Kidney (tissue), 14 donors: ENCODE measurements around the gene PRR7. TPM values are rescaled to one million over a fixed set of nuclear protein-coding genes. Genes with fewer than 3 reads are reported as not detected.

Source experiments
- DNase-seq, 5 donors: peaks; one replicate each; pipeline ENCODE4 v3.0.0-alpha.2; 2013 to 2020
- FAIRE-seq: peaks from 2 replicates; lab custom pipeline; 2012; peaks lifted over from hg19 to GRCh38; lab: Jason Lieb, UNC
- H3K27ac ChIP-seq, 2 donors: one replicate each; pipeline ENCODE4 v1.7.0; 2013; ENCODE audit warnings: low read depth in 2 of 2, low read length in 2 of 2, inconsistent platforms in 1 of 2
- H3K27me3 ChIP-seq: one replicate; pipeline ENCODE4 v1.7.1; 2013; ENCODE audit warnings: low read length, inconsistent platforms; ENCODE audit not compliant: control insufficient read depth, insufficient read depth
- H3K36me3 ChIP-seq, 3 donors: one replicate each; pipeline versions ENCODE4 v1.7.0 to v1.7.1; 2013; ENCODE audit warnings: low read length in 3 of 3, control low read depth in 1 of 3, inconsistent platforms in 1 of 3; ENCODE audit not compliant: insufficient read depth in 3 of 3, control insufficient read depth in 2 of 3
- H3K4me1 ChIP-seq, 3 donors: one replicate each; pipeline versions ENCODE4 v1.7.0 to v1.7.1; 2013; ENCODE audit warnings: low read length in 3 of 3, inconsistent platforms in 1 of 3, low read depth in 1 of 3; ENCODE audit not compliant: control insufficient read depth in 2 of 3, insufficient read depth in 2 of 3
- H3K4me3 ChIP-seq, 3 donors: one replicate each; pipeline versions ENCODE4 v1.7.0 to v1.8.1; 2013; ENCODE audit warnings: low read length in 3 of 3, control low read depth in 1 of 3, inconsistent platforms in 1 of 3
- H3K9ac ChIP-seq, 3 donors: one replicate each; pipeline versions ENCODE4 v1.7.0 to v1.7.1; 2013; ENCODE audit warnings: low read length in 3 of 3, control low read depth in 1 of 3, inconsistent platforms in 1 of 3
- H3K9me3 ChIP-seq, 3 donors: one replicate each; pipeline versions ENCODE4 v1.7.0 to v1.7.1; 2013; ENCODE audit warnings: low read length in 3 of 3, control low read depth in 1 of 3, inconsistent platforms in 1 of 3; ENCODE audit not compliant: control insufficient read depth in 2 of 3, insufficient read depth in 1 of 3
- intact Hi-C: fragments of 100-400 bp; cut with DNase I; formaldehyde crosslinking; loops from one replicate; pipeline ENCODE4 v1.11.1; 2022
- polyA plus RNA-seq: library from polyadenylated mRNA; stranded (reverse); fragments of 350-450 nt; fragmentation: Illumina TruSeq; extraction: RNeasy Lipid Tissue Mini Kit (QIAGEN cat#74804); gene quantifications from one replicate; pipeline ENCODE4 v1.2.3, GENCODE V29; 2014; ENCODE audit warnings: low read depth, low replicate concordance; ENCODE audit not compliant: insufficient read depth
- total RNA-seq: library from RNA; stranded (reverse); fragmentation: NEBNext Ultra II Directional; extraction: Animal tissue kit (Norgen Biotek cat#: 25700); gene quantifications from one replicate; pipeline ENCODE4 v1.2.1, GENCODE V29; 2021
- TF ChIP-seq, protein P1 (sequence below): IDR thresholded peaks from 3 replicates; pipeline ENCODE4 v1.5.1; 2012; ENCODE audit warnings: mild to moderate bottlenecking, moderate library complexity, borderline replicate concordance; ENCODE audit not compliant: insufficient read depth; ENCODE audit errors: extremely low read depth
- donor health status: control.
- donor health status: control.
- donor health status: control.
- donor health status: control.
- donor health status: control.
- donor health status: DM: yes; HTN: yes; CAD: no.
- donor health status: Normal renal cell carcinoma (clear cell type).

The PRR7 gene
- total and polyA plus RNA-seq, 2 donors from 2014 or later: 1.6 to 5.5 TPM

DNA sequence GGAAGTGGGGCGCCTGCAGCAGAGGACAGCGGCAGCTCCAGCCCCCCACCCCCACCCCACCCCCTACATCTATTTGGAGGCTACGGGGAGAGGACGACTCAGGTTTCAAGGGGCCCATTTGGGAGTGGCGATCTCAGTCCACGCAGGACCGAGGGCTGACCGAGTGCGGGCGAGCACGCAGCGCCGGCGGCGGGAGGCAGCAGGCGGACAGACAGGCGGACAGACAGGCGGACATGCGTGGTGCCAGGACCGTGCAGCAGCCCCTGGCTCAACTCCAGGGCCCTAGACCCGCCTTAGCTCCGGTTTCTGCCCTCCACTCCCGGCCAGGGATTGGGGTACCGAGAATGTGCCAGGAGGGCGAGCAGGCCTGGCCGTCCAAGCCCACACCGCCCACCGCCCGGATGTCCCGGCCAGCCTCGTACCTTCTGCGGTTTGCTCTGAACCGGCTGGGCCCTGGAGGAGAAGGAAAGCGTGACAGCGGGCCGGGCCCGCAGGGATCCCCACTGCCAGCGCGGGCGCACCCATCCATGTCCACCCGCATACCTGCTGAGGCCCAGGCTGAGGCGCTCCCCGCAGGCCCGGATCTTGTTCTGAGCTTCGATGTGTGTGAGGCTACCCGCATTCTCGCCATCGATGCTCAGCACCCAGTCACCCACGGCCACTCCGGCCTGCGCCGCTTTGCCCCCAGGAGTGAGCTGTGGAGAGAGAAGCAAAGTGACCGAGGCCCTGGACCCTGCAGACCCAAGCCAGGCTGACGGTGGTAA is 45.6 kb downstream of the PRR7 start:
- H3K36me3 ChIP-seq: no peaks in the 10 kb centered on the region
- TF ChIP-seq, protein P1, sequence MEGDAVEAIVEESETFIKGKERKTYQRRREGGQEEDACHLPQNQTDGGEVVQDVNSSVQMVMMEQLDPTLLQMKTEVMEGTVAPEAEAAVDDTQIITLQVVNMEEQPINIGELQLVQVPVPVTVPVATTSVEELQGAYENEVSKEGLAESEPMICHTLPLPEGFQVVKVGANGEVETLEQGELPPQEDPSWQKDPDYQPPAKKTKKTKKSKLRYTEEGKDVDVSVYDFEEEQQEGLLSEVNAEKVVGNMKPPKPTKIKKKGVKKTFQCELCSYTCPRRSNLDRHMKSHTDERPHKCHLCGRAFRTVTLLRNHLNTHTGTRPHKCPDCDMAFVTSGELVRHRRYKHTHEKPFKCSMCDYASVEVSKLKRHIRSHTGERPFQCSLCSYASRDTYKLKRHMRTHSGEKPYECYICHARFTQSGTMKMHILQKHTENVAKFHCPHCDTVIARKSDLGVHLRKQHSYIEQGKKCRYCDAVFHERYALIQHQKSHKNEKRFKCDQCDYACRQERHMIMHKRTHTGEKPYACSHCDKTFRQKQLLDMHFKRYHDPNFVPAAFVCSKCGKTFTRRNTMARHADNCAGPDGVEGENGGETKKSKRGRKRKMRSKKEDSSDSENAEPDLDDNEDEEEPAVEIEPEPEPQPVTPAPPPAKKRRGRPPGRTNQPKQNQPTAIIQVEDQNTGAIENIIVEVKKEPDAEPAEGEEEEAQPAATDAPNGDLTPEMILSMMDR: no peak
- DNase-seq (peak in 1 of 5 donors; percentile 79), FAIRE-seq (no peak)
- peaks cover 0 to 9% (median 0%) of the 10 kb centered on the region in 3 donors for H3K4me1 ChIP-seq
- no peaks in the 10 kb centered on the region for H3K27me3 ChIP-seq
- H3K9me3 ChIP-seq: no peaks in the 10 kb centered on the region
- intact Hi-C loops: no loop called here
- H3K27ac ChIP-seq: no peak overlapping the region
- H3K4me3 ChIP-seq: no peak overlapping the region
- H3K9ac ChIP-seq: no peak overlapping the region

DNA sequence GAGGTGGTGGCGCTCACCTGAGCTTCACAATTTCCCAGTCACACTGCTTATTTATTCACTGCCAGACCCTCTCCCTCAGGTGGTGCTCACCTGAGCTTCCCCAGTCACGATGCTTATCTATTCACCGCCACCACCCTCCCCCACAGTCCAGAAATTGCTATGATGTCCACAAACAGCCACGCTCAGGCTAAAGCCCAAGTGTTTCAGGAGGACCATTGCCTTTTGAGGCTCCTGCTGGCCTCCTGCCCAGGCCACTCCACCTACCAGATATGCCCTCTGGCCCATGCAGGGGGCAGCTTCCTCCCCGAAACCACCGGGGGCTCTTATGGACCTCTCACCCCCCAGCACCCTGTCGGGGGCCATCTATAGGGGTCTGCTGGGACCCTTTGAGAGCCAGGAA is 46.2 kb downstream of the PRR7 start:
- Histone ChIP-seq H3K27me3 (no peaks in the 10 kb centered on the region), H3K36me3 (no peaks in the 10 kb centered on the region), H3K9ac (no peak overlapping the region), H3K4me3 (no peak overlapping the region), H3K9me3 (no peaks in the 10 kb centered on the region), H3K27ac (no peak overlapping the region), H3K4me1 (peaks cover 0 to 9% (median 0%) of the 10 kb centered on the region in 3 donors)
- intact Hi-C loops: no loop called here
- TF ChIP-seq, protein P1: no peak
- FAIRE-seq (no peak), DNase-seq (peak in 1 of 5 donors; percentile 66)

DNA sequence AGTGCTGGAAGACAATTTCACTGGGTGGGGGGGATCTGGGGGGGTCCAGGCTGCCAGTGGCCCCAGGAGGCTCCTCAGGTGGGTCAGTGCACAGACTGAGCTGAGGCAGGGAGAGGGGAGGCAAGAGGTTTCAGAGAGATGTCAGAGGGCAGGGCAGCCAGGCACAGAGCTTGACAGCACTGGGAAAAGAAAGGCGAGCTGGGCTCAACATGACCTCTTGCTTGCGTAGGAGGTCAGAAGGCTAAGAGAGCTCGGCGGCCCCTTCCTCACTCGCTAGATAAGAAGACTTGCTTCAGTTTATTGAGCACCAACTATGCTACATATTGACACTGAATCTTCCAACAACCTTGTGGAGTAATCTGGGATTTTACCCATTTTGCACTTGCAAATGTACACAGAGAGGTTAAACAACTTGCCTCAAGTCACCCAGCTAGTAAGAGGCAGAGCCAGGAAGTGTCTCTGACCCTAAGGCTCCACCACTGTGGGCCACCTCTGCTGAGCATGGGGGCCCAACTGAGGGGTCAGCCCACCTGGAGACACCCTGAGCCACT is 47.3 kb downstream of the PRR7 start:
- DNase-seq: peak in 1 of 5 donors; percentile 51
- Histone ChIP-seq H3K4me3 (no peak overlapping the region), H3K4me1 (peaks cover 0 to 14% (median 0%) of the 10 kb centered on the region in 3 donors), H3K27me3 (no peaks in the 10 kb centered on the region), H3K9me3 (no peaks in the 10 kb centered on the region), H3K9ac (no peak overlapping the region), H3K36me3 (no peaks in the 10 kb centered on the region), H3K27ac (peak overlapping the region in 1 of 2 donors; percentile 72)
- no peak for FAIRE-seq
- intact Hi-C loops: no loop called here
- TF ChIP-seq, protein P1: no peak
